H1 (cell line): Measurements from ENCODE around the gene POMT2. TPM values are rescaled to one million over a fixed set of nuclear protein-coding genes. Genes with fewer than 3 reads are reported as not detected.
A peak's percentile ranks its signal among the peaks of the same experiment; 100 is the strongest.

Experiments
- CTCF ChIA-PET: fragments of 300-600 bp; sonication (Branson Sonifier 250); formaldehyde crosslinking; loops from one replicate; lab custom pipeline; 2021; ENCODE audit not compliant: partially characterized antibody; lab: Charles Lee
- POLR2A ChIA-PET: fragments of 300-600 bp; sonication (Branson Sonifier 250); formaldehyde crosslinking; loops from one replicate; lab custom pipeline; 2021; ENCODE audit warnings: inconsistent platforms; ENCODE audit not compliant: partially characterized antibody; lab: Charles Lee
- DNase-seq, 2 experiments: peaks; one replicate each; pipeline versions ENCODE4 v3.0.0 to v3.0.0-alpha.2; 2010 to 2022; ENCODE audit warnings: low spot score in 2 of 2, low read depth in 1 of 2, mixed read lengths in 1 of 2
- FAIRE-seq: peaks from 2 replicates; lab custom pipeline; 2011; peaks lifted over from hg19 to GRCh38; lab: Jason Lieb, UNC
- H2AFZ ChIP-seq: 2 replicates; pipeline ENCODE4 v1.8.1; 2012; ENCODE audit warnings: low read length, inconsistent platforms
- H2AK5ac ChIP-seq: 2 replicates; pipeline ENCODE4 v1.6.1; 2013; ENCODE audit warnings: low read depth, low read length
- H2BK120ac ChIP-seq: replicated peaks from 2 replicates; pipeline ENCODE3; 2013; ENCODE audit warnings: low read depth, low read length, inconsistent platforms
- H2BK12ac ChIP-seq: 2 replicates; pipeline ENCODE4 v1.6.1; 2013; ENCODE audit warnings: low read depth, low read length
- H2BK15ac ChIP-seq: 2 replicates; pipeline ENCODE4 v1.6.1; 2013; ENCODE audit warnings: low read length
- H2BK20ac ChIP-seq: 2 replicates; pipeline ENCODE4 v1.6.1; 2013; ENCODE audit warnings: low read length
- H2BK5ac ChIP-seq: 2 replicates; pipeline ENCODE4 v1.6.1; 2013; ENCODE audit warnings: low read depth, low read length
- H3K14ac ChIP-seq: 2 replicates; pipeline ENCODE4 v1.6.1; 2013; ENCODE audit warnings: inconsistent platforms; ENCODE audit not compliant: insufficient read length
- H3K18ac ChIP-seq: 2 replicates; pipeline ENCODE4 v1.6.1; 2013; ENCODE audit warnings: low read length; ENCODE audit errors: extremely low read depth
- H3K23ac ChIP-seq: 2 replicates; pipeline ENCODE4 v1.6.1; 2013; ENCODE audit warnings: inconsistent platforms; ENCODE audit not compliant: insufficient read length
- H3K23me2 ChIP-seq: 2 replicates; pipeline ENCODE4 v1.6.1; 2013; ENCODE audit warnings: low read depth, low read length
- H3K27ac ChIP-seq: 2 replicates; pipeline ENCODE4 v1.6.1; 2011; ENCODE audit warnings: low read depth, low read length, inconsistent platforms
- H3K27me3 ChIP-seq, 4 experiments: replicated peaks in 1 of 4; 1 replicate in 1 of 4; 2 replicates in 3 of 4; pipeline versions ENCODE4 v1.6.1 to v1.8.1; 2011 to 2013; ENCODE audit warnings: low read length in 3 of 4, mild to moderate bottlenecking in 3 of 4, inconsistent platforms in 2 of 4, mixed read lengths in 2 of 4, moderate library complexity in 1 of 4; ENCODE audit not compliant: control insufficient read depth in 3 of 4, insufficient read depth in 3 of 4; ENCODE audit errors: extremely low read depth in 1 of 4
- H3K36me3 ChIP-seq, 4 experiments: 2 replicates each; pipeline versions ENCODE4 v1.6.1 to v1.8.1; 2011 to 2013; ENCODE audit warnings: mild to moderate bottlenecking in 4 of 4, low read length in 3 of 4, moderate library complexity in 2 of 4, control low read depth in 1 of 4, inconsistent platforms in 1 of 4; ENCODE audit not compliant: insufficient read depth in 4 of 4, control insufficient read depth in 2 of 4
- H3K4ac ChIP-seq: replicated peaks from 2 replicates; pipeline ENCODE3; 2013; ENCODE audit warnings: low read length, low read depth, mixed read lengths, inconsistent platforms; ENCODE audit not compliant: insufficient read length
- H3K4me1 ChIP-seq, 4 experiments: replicated peaks in 1 of 4; 1 replicate in 1 of 4; 2 replicates in 3 of 4; pipeline versions ENCODE4 v1.6.1 to v1.8.1; 2011 to 2013; ENCODE audit warnings: low read length in 3 of 4, inconsistent platforms in 2 of 4, mixed read lengths in 1 of 4; ENCODE audit not compliant: insufficient read depth in 4 of 4, control insufficient read depth in 3 of 4
- H3K4me2 ChIP-seq, 2 experiments: 2 replicates each; pipeline versions ENCODE4 v1.6.1 to v1.8.1; 2011 to 2013; ENCODE audit warnings: low read depth in 2 of 2, low read length in 2 of 2, control low read depth in 1 of 2, inconsistent platforms in 1 of 2, mild to moderate bottlenecking in 1 of 2; ENCODE audit not compliant: insufficient read depth in 1 of 2
- H3K4me3 ChIP-seq, 4 experiments: fragments of 200-600, 300-600 bp in 1 of 4; sonication (generic), shearing (Covaris generic), sonication (Bioruptor Twin) in 1 of 4; 2 replicates each; pipeline versions ENCODE4 v1.5.1 to v1.8.1; 2011 to 2016; ENCODE audit warnings: low read length in 4 of 4, low read depth in 3 of 4, control low read depth in 2 of 4, inconsistent platforms in 2 of 4, mild to moderate bottlenecking in 2 of 4, mixed read lengths in 1 of 4, moderate library complexity in 1 of 4; ENCODE audit not compliant: insufficient read depth in 2 of 4; ENCODE audit errors: extremely low read depth in 1 of 4
- H3K56ac ChIP-seq: replicated peaks from 2 replicates; pipeline ENCODE3; 2013; ENCODE audit warnings: low read depth, mild to moderate bottlenecking, mixed read lengths, low read length, inconsistent platforms; ENCODE audit not compliant: insufficient read length
- H3K79me1 ChIP-seq: 2 replicates; pipeline ENCODE4 v1.6.1; 2013; ENCODE audit warnings: low read depth, low read length, control low read depth
- H3K79me2 ChIP-seq, 2 experiments: 2 replicates each; pipeline versions ENCODE4 v1.6.1 to v1.8.1; 2012 to 2013; ENCODE audit warnings: low read length in 2 of 2, mild to moderate bottlenecking in 2 of 2, inconsistent platforms in 1 of 2; ENCODE audit not compliant: insufficient read depth in 2 of 2, control insufficient read depth in 1 of 2
- H3K9ac ChIP-seq, 4 experiments: replicated peaks in 1 of 4; 1 replicate in 1 of 4; 2 replicates in 3 of 4; pipeline versions ENCODE4 v1.6.1 to v1.8.1; 2011 to 2013; ENCODE audit warnings: low read depth in 3 of 4, low read length in 3 of 4, control low read depth in 2 of 4, mild to moderate bottlenecking in 2 of 4, moderate library complexity in 2 of 4, inconsistent platforms in 1 of 4; ENCODE audit errors: extremely low read depth in 1 of 4
- H3K9me3 ChIP-seq, 2 experiments: 2 replicates each; pipeline versions ENCODE4 v1.6.1 to v1.8.1; 2012 to 2013; ENCODE audit warnings: mild to moderate bottlenecking in 2 of 2, moderate library complexity in 2 of 2, control low read depth in 1 of 2, inconsistent platforms in 1 of 2, low read depth in 1 of 2, low read length in 1 of 2, mixed read lengths in 1 of 2; ENCODE audit not compliant: insufficient read depth in 2 of 2
- H4K20me1 ChIP-seq, 2 experiments: replicated peaks in 1 of 2; 2 replicates each; pipeline versions ENCODE3 to v1.8.1; 2011 to 2013; ENCODE audit warnings: inconsistent platforms in 2 of 2, low read length in 2 of 2, mild to moderate bottlenecking in 1 of 2; ENCODE audit not compliant: insufficient read depth in 2 of 2, control insufficient read depth in 1 of 2
- H4K5ac ChIP-seq: 2 replicates; pipeline ENCODE4 v1.6.1; 2013; ENCODE audit warnings: low read length, low read depth, mixed read lengths, inconsistent platforms; ENCODE audit not compliant: insufficient read length
- H4K8ac ChIP-seq: 2 replicates; pipeline ENCODE4 v1.8.0; 2013; ENCODE audit warnings: mild to moderate bottlenecking, moderate library complexity, low read length, inconsistent platforms; ENCODE audit not compliant: insufficient read depth; ENCODE audit errors: extremely low read depth
- H4K91ac ChIP-seq: replicated peaks from 2 replicates; pipeline ENCODE3; 2013; ENCODE audit warnings: low read length, mixed read lengths, inconsistent platforms; ENCODE audit not compliant: insufficient read length
- JUND ChIP-seq: IDR thresholded peaks from 2 replicates; pipeline ENCODE4 v1.6.1; 2011; ENCODE audit warnings: mild to moderate bottlenecking, improper control_type of control experiment, low read length
- RAD21 ChIP-seq, 2 experiments: IDR thresholded peaks in 1 of 2; conservative IDR thresholded peaks in 1 of 2; 2 replicates each; pipeline ENCODE4 v1.6.1; 2011; ENCODE audit warnings: low read depth in 2 of 2, low read length in 2 of 2, improper control_type of control experiment in 1 of 2, inconsistent platforms in 1 of 2, mild to moderate bottlenecking in 1 of 2, moderate library complexity in 1 of 2
- WGBS, 2 experiments: shearing (Covaris generic) in 1 of 2; methylation state at CpG; one replicate each; pipeline versions ENCODE4 v1.1.6 to v1.1.7; 2013 to 2015; ENCODE audit warnings: low lambda C conversion rate in 2 of 2, mixed read lengths in 2 of 2, inconsistent platforms in 1 of 2, low coverage in 1 of 2, missing lambda C conversion rate in 1 of 2; ENCODE audit not compliant: insufficient replicate concordance in 2 of 2, insufficient coverage in 1 of 2, insufficient read length in 1 of 2; ENCODE audit errors: extremely low coverage in 1 of 2, missing lambda C conversion rate in 1 of 2; 5-methylcytosine and 5-hydroxymethylcytosine counted together
- polyA plus RNA-seq, 7 experiments: library from polyadenylated mRNA; depleted of rRNA in 3 of 7; stranded (reverse) in 5 of 7; unstranded in 2 of 7; fragments of >200 nt in 5 of 7; fragments of 200-250 nt in 2 of 7; gene quantifications; 1 replicate in 5 of 7; 2 replicates in 1 of 7; 4 replicates in 1 of 7; pipeline versions ENCODE4 v1.2.1 to v1.2.3, GENCODE V29; 2011 to 2013; ENCODE audit warnings: missing spikeins in 2 of 7, mixed read lengths in 2 of 7
- total RNA-seq: library from RNA; stranded (reverse); fragmentation: NEBNext Ultra II Directional; extraction: Animal tissue kit (Norgen Biotek cat#: 25700); gene quantifications from 2 replicates; pipeline ENCODE4 v1.2.1, GENCODE V29; 2021
- TF ChIP-seq, protein P1 (sequence below), 3 experiments: IDR thresholded peaks; 1 replicate in 2 of 3; 2 replicates in 1 of 3; pipeline versions ENCODE4 v1.5.1 to v1.6.1; 2011; ENCODE audit warnings: low read length in 3 of 3, mild to moderate bottlenecking in 3 of 3, inconsistent platforms in 2 of 3, low read depth in 1 of 3, moderate library complexity in 1 of 3; ENCODE audit not compliant: insufficient read depth in 1 of 3; ENCODE audit errors: control extremely low read depth in 1 of 3

POMT2 gene
- total and polyA plus RNA-seq, 2 of the 8 experiments (the other 6 are each of a cell fraction or from before 2014, with no cell fraction given): 20.8 to 44.9 TPM

GRCh38 chr14:77290705-77291104 lies 30.0 kb downstream of the POMT2 start:
- WGBS, 2 experiments: 90% methylated on average over 4 of the region's 4 CpGs; no CpG with 5 or more reads in 1 of the 2 experiments

More at GRCh38 chr14:77290705-77291104, 30.0 kb downstream of the POMT2 start:
- no peak overlapping the region for H3K4ac ChIP-seq
- H3K9ac ChIP-seq: no peak overlapping the region
- H3K18ac ChIP-seq: no peak overlapping the region
- no peak overlapping the region for H2BK5ac ChIP-seq
- H2BK20ac ChIP-seq: no peak overlapping the region
- peaks cover 0 to 12% (median 8%) of the 10 kb centered on the region in 4 experiments; a peak in 7 of 8 replicates for H3K36me3 ChIP-seq
- no peak overlapping the region for H3K4me3 ChIP-seq
- ChIA-PET POLR2A (interaction anchor here (1.0 kb wide), 1 partner anchor 12 kb away, joined by 3 read pairs; no protein-coding TSS in a partner anchor), CTCF (interaction anchor here (0.6 to 22.3 kb wide), 23 partner anchors 9 to 259 kb away, joined by 3 to 353 read pairs (median 4); partner anchors contain the start of genes SAMD15 and TMED8)
- no peak overlapping the region for H2BK15ac ChIP-seq
- H3K27ac ChIP-seq: no peak overlapping the region
- H4K5ac ChIP-seq: no peak overlapping the region
- H4K8ac ChIP-seq: no peak overlapping the region; the same call in 1 of the 2 replicates
- H4K91ac ChIP-seq: no peak overlapping the region
- no peak overlapping the region for H2AK5ac ChIP-seq
- no peaks in the 10 kb centered on the region for H3K79me2 ChIP-seq
- no peaks in the 10 kb centered on the region for H3K4me1 ChIP-seq
- H3K27me3 ChIP-seq: no peaks in the 10 kb centered on the region
- no peak overlapping the region for H3K23ac ChIP-seq
- H2BK120ac ChIP-seq: no peak overlapping the region
- H3K9me3 ChIP-seq: no peaks in the 10 kb centered on the region
- no peak overlapping the region for H3K4me2 ChIP-seq
- DNase-seq (no peak), FAIRE-seq (no peak)
- no peak overlapping the region for H3K56ac ChIP-seq
- no peaks in the 10 kb centered on the region for H3K79me1 ChIP-seq
- H2AFZ ChIP-seq: no peak overlapping the region
- no peak overlapping the region for H3K14ac ChIP-seq
- H2BK12ac ChIP-seq: no peak overlapping the region
- TF ChIP-seq, protein P1, sequence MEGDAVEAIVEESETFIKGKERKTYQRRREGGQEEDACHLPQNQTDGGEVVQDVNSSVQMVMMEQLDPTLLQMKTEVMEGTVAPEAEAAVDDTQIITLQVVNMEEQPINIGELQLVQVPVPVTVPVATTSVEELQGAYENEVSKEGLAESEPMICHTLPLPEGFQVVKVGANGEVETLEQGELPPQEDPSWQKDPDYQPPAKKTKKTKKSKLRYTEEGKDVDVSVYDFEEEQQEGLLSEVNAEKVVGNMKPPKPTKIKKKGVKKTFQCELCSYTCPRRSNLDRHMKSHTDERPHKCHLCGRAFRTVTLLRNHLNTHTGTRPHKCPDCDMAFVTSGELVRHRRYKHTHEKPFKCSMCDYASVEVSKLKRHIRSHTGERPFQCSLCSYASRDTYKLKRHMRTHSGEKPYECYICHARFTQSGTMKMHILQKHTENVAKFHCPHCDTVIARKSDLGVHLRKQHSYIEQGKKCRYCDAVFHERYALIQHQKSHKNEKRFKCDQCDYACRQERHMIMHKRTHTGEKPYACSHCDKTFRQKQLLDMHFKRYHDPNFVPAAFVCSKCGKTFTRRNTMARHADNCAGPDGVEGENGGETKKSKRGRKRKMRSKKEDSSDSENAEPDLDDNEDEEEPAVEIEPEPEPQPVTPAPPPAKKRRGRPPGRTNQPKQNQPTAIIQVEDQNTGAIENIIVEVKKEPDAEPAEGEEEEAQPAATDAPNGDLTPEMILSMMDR (IDR thresholded peaks at IDR 0.05; ENCODE audit: control extremely low read depth in 1 of 3, insufficient read depth in 1 of 3, low read depth in 1 of 3, low read length in 3 of 3): peak; percentile 27 to 49 (median 45)
- TF ChIP-seq RAD21 (IDR thresholded peaks at IDR 0.05 in 1 of 2, conservative IDR thresholded peaks at IDR 0.05 in 1 of 2; ENCODE audit: low read depth in 2 of 2, low read length in 2 of 2) (peak; percentile 11 to 44; a peak in 2 of 4 replicates), JUND (no peak)
- no peaks in the 10 kb centered on the region for H3K23me2 ChIP-seq
- H4K20me1 ChIP-seq: peaks cover 0 to 1% of the 10 kb centered on the region in 2 experiments
